ENCODE results near the gene BIRC6. TPM values are rescaled to one million over a fixed set of nuclear protein-coding genes. Genes with fewer than 3 reads are reported as not detected.
"Not testable (repeated sequence)": the region's sequence is repeated elsewhere in the genome, so short reads cannot be mapped to it uniquely, and the experiment has no call there.

The BIRC6 gene
- total RNA-seq, 1 experiment from 2014 or later: 69.6 TPM

DNA sequence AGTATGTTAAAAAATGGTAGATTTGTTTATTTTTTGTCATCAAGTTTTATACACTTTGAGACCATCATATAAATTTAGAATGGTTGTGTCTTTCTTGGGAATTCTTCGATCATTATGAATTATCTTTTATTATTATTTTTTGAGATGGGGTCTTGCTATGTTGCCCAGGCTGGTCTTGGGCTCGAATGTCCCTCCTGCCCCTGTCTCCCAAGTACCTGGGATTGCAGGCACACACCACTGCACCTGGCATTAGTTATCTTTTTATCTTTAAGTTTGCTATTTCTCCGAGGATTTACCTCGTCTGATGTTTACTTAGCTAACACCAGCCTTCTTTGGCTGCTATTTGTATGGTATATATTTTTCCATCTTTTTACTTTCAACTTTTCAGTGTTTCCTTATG, 100.0 kb downstream of the BIRC6 start:
- Mint-ChIP-seq H3K36me3 (ENCODE audit: insufficient read depth, unreplicated experiment) (peaks cover 40% of the 10 kb centered on the region), H3K4me1 (ENCODE audit: insufficient read depth, unreplicated experiment) (no peaks in the 10 kb centered on the region), H3K4me3 (ENCODE audit: unreplicated experiment) (no peak overlapping the region), H3K9me3 (ENCODE audit: unreplicated experiment) (peaks cover 9% of the 10 kb centered on the region), H3K27ac (ENCODE audit: low read depth, unreplicated experiment) (no peak overlapping the region), H3K27me3 (ENCODE audit: insufficient read depth, unreplicated experiment) (no peaks in the 10 kb centered on the region)
- TF ChIP-seq, protein P1, sequence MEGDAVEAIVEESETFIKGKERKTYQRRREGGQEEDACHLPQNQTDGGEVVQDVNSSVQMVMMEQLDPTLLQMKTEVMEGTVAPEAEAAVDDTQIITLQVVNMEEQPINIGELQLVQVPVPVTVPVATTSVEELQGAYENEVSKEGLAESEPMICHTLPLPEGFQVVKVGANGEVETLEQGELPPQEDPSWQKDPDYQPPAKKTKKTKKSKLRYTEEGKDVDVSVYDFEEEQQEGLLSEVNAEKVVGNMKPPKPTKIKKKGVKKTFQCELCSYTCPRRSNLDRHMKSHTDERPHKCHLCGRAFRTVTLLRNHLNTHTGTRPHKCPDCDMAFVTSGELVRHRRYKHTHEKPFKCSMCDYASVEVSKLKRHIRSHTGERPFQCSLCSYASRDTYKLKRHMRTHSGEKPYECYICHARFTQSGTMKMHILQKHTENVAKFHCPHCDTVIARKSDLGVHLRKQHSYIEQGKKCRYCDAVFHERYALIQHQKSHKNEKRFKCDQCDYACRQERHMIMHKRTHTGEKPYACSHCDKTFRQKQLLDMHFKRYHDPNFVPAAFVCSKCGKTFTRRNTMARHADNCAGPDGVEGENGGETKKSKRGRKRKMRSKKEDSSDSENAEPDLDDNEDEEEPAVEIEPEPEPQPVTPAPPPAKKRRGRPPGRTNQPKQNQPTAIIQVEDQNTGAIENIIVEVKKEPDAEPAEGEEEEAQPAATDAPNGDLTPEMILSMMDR (IDR thresholded peaks at IDR 0.05; ENCODE audit: unreplicated experiment): no peak
- no peak for DNase-seq (ENCODE audit: unreplicated experiment)
- ChIA-PET CTCF (no interaction called here), POLR2A (no interaction called here)
- BruUV-seq (replicated peaks): no TSS peak
- intact Hi-C loops (cut with micrococcal nuclease): no loop called here

DNA sequence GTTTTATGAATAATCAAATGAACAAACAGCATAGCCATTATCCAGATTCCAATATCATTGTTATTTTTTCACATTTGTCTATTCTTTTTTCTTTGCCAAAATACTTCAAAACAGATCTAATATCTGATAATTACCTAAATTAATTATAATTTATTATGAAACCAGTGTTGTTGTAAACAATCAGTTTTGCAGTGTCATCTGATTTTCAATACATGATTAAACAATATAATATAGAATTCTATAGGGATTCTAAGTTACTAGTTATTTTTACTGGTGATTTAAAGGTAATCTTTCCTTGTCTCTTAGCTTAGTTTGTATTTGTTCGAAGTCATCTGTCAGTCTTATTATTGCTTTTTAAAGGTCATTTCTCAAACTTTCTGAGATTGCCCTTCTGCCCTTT, 101.0 kb downstream of the BIRC6 start:
- CTCF ChIA-PET: interaction anchor here (0.6 kb wide), 1 partner anchor 47 kb away, joined by 3 read pairs; no protein-coding TSS in a partner anchor
- no peaks in the 10 kb centered on the region for H3K27me3 Mint-ChIP-seq (ENCODE audit: insufficient read depth, unreplicated experiment)
- peaks cover 40% of the 10 kb centered on the region for H3K36me3 Mint-ChIP-seq (ENCODE audit: insufficient read depth, unreplicated experiment)
- DNase-seq (ENCODE audit: unreplicated experiment): no peak
- no peak overlapping the region for H3K4me3 Mint-ChIP-seq (ENCODE audit: unreplicated experiment)
- BruUV-seq (replicated peaks): no TSS peak
- H3K4me1 Mint-ChIP-seq (ENCODE audit: insufficient read depth, unreplicated experiment): no peaks in the 10 kb centered on the region
- intact Hi-C loops (cut with micrococcal nuclease): no loop called here
- POLR2A ChIA-PET: no interaction called here
- no peak overlapping the region for H3K27ac Mint-ChIP-seq (ENCODE audit: low read depth, unreplicated experiment)
- peaks cover 9% of the 10 kb centered on the region for H3K9me3 Mint-ChIP-seq (ENCODE audit: unreplicated experiment)
- TF ChIP-seq, protein P1 (IDR thresholded peaks at IDR 0.05; ENCODE audit: unreplicated experiment): no peak

DNA sequence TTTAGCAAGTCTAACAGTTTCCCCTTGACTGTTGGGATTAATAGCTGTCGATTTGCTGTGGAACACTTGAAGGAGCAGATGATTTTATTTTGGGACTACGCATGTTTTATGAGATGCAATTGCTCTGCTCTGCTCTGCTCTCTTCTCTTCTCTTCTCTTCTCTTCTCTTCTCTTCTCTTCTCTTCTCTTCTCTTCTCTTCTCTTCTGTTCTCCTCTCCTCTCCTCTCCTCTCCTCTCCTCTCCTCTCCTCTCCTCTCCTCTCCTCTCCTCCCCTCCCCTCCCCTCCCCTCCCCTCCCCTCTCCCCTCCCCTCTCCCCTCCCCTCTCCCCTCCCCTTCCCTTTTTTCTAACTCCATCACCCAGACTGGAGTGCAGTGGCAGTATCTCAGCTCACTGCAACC, 104.0 kb downstream of the BIRC6 start:
- BruUV-seq (replicated peaks); H3K4me1 Mint-ChIP-seq (ENCODE audit: insufficient read depth, unreplicated experiment); CTCF ChIA-PET; DNase-seq (ENCODE audit: unreplicated experiment); POLR2A ChIA-PET; intact Hi-C loops (cut with micrococcal nuclease); H3K4me3 Mint-ChIP-seq (ENCODE audit: unreplicated experiment); H3K27me3 Mint-ChIP-seq (ENCODE audit: insufficient read depth, unreplicated experiment); H3K9me3 Mint-ChIP-seq (ENCODE audit: unreplicated experiment); H3K27ac Mint-ChIP-seq (ENCODE audit: low read depth, unreplicated experiment): not testable (repeated sequence)
- peaks cover 52% of the 10 kb centered on the region for H3K36me3 Mint-ChIP-seq (ENCODE audit: insufficient read depth, unreplicated experiment)

DNA sequence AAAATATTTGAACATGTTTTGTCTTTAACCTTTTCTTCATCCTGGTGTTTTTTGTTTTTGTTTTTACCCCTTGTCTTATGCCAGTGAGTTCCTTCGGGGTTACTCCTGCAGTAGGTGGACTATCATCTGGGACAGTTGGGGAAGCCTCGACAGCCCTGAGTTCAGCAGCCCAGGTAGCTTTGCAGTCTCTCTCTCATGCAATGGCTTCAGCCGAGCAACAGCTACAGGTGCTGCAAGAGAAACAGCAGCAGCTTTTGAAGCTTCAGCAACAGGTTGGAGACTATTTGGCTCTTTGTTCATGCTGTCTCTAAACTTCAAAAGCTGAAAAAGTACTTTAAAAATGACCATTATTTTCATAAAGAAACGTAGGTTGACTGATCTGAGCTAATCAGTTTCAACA, 106.3 kb downstream of the BIRC6 start:
- Mint-ChIP-seq H3K9me3 (ENCODE audit: unreplicated experiment) (peaks cover 6% of the 10 kb centered on the region), H3K27me3 (ENCODE audit: insufficient read depth, unreplicated experiment) (no peaks in the 10 kb centered on the region), H3K27ac (ENCODE audit: low read depth, unreplicated experiment) (no peak overlapping the region), H3K4me3 (ENCODE audit: unreplicated experiment) (no peak overlapping the region), H3K36me3 (ENCODE audit: insufficient read depth, unreplicated experiment) (peaks cover 63% of the 10 kb centered on the region), H3K4me1 (ENCODE audit: insufficient read depth, unreplicated experiment) (no peaks in the 10 kb centered on the region)
- DNase-seq (ENCODE audit: unreplicated experiment): no peak
- CTCF ChIA-PET: no interaction called here
- TF ChIP-seq, protein P1 (IDR thresholded peaks at IDR 0.05; ENCODE audit: unreplicated experiment): no peak
- POLR2A ChIA-PET: no interaction called here
- intact Hi-C loops (cut with micrococcal nuclease): no loop called here
- no TSS peak for BruUV-seq (replicated peaks)

DNA sequence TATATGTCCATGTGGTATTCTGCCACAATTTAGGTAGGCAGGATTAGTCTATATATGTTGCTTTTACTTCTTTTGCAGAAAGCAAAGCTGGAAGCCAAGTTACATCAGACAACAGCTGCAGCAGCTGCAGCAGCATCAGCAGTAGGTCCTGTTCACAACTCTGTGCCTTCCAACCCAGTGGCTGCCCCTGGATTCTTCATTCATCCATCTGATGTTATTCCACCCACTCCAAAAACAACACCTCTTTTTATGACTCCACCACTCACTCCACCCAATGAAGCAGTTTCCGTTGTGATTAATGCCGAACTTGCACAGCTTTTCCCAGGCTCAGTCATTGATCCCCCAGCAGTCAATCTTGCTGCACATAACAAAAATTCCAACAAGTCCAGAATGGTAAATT, 107.6 kb downstream of the BIRC6 start:
- no peak overlapping the region for H3K27ac Mint-ChIP-seq (ENCODE audit: low read depth, unreplicated experiment)
- no peak overlapping the region for H3K4me3 Mint-ChIP-seq (ENCODE audit: unreplicated experiment)
- no peaks in the 10 kb centered on the region for H3K9me3 Mint-ChIP-seq (ENCODE audit: unreplicated experiment)
- no peaks in the 10 kb centered on the region for H3K4me1 Mint-ChIP-seq (ENCODE audit: insufficient read depth, unreplicated experiment)
- DNase-seq (ENCODE audit: unreplicated experiment): no peak
- ChIA-PET POLR2A (no interaction called here), CTCF (no interaction called here)
- TF ChIP-seq, protein P1 (IDR thresholded peaks at IDR 0.05; ENCODE audit: unreplicated experiment): no peak
- intact Hi-C loops (cut with micrococcal nuclease): no loop called here
- peaks cover 76% of the 10 kb centered on the region for H3K36me3 Mint-ChIP-seq (ENCODE audit: insufficient read depth, unreplicated experiment)
- no TSS peak for BruUV-seq (replicated peaks)
- no peaks in the 10 kb centered on the region for H3K27me3 Mint-ChIP-seq (ENCODE audit: insufficient read depth, unreplicated experiment)

Measured in MCF 10A (cell line).